Fibroblast of the aortic adventitia (primary cell): ENCODE results near the gene SCOC. TPM values are rescaled to one million over a fixed set of nuclear protein-coding genes. Genes with fewer than 3 reads are reported as not detected.

Source experiments
- DNase-seq: peaks from one replicate; pipeline ENCODE4 v3.0.0-alpha.2; 2010; ENCODE audit warnings: low read depth
- H3K4me3 ChIP-seq: 2 replicates; pipeline ENCODE4 v1.5.1; 2011; ENCODE audit warnings: low read depth, mild to moderate bottlenecking, control low read depth, low read length, moderate library complexity
- CTCF ChIP-seq: IDR thresholded peaks from 2 replicates; pipeline ENCODE4 v1.5.1; 2011; ENCODE audit warnings: mild to moderate bottlenecking, low read length, control low read depth, inconsistent platforms; ENCODE audit not compliant: insufficient read depth
- total RNA-seq: library from RNA; depleted of rRNA; stranded (reverse); fragments of >200 nt; gene quantifications from 2 replicates; pipeline ENCODE4 v1.2.3, GENCODE V29; 2012; ENCODE audit warnings: low replicate concordance

Gene SCOC
- total RNA-seq, 1 donor, result 92.7 TPM

- no peak for DNase-seq
- TF ChIP-seq CTCF, result no peak
- H3K4me3 ChIP-seq, result no peak overlapping the region
These were observed 39.9 kb upstream of the SCOC start for GRCh38 chr4:140333523-140333922.

GRCh38 chr4:140335076-140335475, 38.4 kb upstream of the SCOC start:
- H3K4me3 ChIP-seq, result no peak overlapping the region
- no peak for DNase-seq
- no peak for TF ChIP-seq CTCF

DNA sequence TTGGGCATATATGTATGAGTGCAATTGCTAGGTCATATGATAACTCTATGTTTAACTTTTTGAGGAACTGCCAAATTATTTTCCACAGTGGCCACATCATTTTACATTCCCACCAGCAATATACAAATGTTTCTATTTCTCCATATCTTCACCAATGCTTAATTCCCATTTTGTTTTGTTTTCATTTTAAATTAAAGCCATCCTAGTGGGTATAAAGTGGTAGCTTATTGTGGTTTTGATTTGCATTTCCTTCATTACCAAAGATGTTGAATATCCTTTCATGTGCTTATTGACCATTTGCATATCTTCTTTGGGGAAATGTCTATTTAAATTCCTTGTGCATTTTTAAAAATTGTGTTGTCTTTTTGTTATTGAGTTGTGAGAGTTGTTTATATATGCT, 36.7 kb upstream of the SCOC start:
- H3K4me3 ChIP-seq, result no peak overlapping the region
- no peak for DNase-seq
- no peak for TF ChIP-seq CTCF

DNA sequence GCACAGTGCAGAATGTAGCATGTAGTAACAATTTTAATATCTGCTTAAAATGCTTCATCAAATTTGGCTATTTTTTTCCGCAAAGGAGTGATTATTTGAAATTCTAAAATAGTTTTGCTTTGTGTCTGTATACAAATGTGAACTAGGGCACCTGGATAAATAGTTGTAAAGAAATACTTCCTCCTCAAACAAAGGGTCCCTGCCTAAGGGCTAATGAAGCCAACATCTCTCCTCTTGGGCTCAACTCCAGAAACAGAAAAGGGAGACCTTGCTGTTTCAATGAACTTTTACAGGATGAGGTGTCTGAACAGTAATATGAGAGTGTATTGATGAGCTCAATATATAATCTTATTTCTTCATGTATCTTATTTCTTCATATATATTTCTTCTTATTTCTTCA, 30.8 kb upstream of the SCOC start:
- DNase-seq, result no peak
- no peak overlapping the region for H3K4me3 ChIP-seq
- TF ChIP-seq CTCF, result no peak

- no peak overlapping the region for H3K4me3 ChIP-seq
- TF ChIP-seq CTCF, result no peak
- DNase-seq, result no peak
These were observed 30.1 kb upstream of the SCOC start for GRCh38 chr4:140343303-140343702.

DNA sequence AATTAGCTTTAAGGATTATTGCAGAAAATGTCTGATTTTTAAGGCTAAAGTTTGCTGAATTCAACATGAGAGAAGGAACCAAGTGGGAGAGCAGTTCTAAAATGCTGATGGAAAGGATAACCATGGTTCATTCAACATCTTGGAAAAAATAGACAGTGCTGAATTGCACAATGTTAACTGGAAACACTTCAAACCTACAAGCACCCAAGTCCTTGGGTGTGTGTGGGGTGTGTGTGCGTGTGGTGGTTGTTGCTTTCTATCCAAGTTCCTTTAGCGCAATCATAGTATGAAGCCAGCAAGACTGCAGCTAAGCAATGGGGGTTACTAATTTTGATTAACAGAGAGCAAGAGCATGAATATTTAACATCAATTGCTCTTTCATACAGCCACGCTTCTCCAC, 29.3 kb upstream of the SCOC start:
- no peak for TF ChIP-seq CTCF
- no peak overlapping the region for H3K4me3 ChIP-seq
- DNase-seq, result peak; percentile 74

DNA sequence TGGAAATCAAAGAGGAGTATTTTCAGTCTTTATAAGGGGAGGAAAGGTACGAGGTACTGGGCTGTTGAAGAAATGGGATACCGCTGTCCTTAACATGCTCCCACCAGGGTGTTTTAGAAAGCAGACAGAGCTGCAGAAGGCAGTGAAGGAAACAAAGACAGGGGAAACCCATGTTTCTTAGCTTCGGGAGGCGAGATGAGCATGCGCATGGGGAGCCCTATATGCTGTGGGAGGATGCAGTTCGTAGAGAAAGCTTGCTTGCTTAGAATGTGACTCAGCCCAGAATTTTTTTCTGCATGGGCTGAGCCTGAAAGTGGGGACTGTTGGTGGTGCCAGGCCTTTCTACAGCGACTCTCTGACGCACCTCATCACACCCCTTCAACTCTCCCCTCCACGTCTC, 28.8 kb upstream of the SCOC start:
- TF ChIP-seq CTCF, result no peak
- H3K4me3 ChIP-seq, result no peak overlapping the region
- no peak for DNase-seq
